CD4-positive, CD25-positive, alpha-beta regulatory T cell (primary cell): ENCODE measurements around the gene DAGLB. TPM values are rescaled to one million over a fixed set of nuclear protein-coding genes. Genes with fewer than 3 reads are reported as not detected.

Experiments
- ATAC-seq, 2 donors: fragments of 150-1000 bp; cut with Tn5 transposase; one replicate each; pipeline ENCODE4 v1.10.0; 2021; ENCODE audit warnings: low read depth in 2 of 2, moderate number of reproducible peaks in 2 of 2, moderate library complexity in 1 of 2
- DNase-seq, 3 donors: peaks; one replicate each; pipeline versions ENCODE4 v3.0.0 to v3.0.0-alpha.2; 2012 to 2022; ENCODE audit warnings: mixed read lengths in 1 of 3
- H3K27ac ChIP-seq: one replicate; pipeline ENCODE4 v1.7.0; 2013; ENCODE audit warnings: mild to moderate bottlenecking, low read length; ENCODE audit not compliant: insufficient read depth, poor library complexity, severe bottlenecking
- H3K27me3 ChIP-seq: one replicate; pipeline ENCODE4 v1.7.0; 2013; ENCODE audit warnings: low read length; ENCODE audit not compliant: control insufficient read depth, insufficient read depth
- H3K36me3 ChIP-seq: one replicate; pipeline ENCODE4 v1.7.0; 2013; ENCODE audit warnings: mild to moderate bottlenecking, low read length, moderate library complexity; ENCODE audit not compliant: control insufficient read depth, insufficient read depth
- H3K4me1 ChIP-seq: 2 replicates; pipeline ENCODE4 v1.7.0; 2013; ENCODE audit warnings: mild to moderate bottlenecking, low read length; ENCODE audit not compliant: insufficient read depth, control insufficient read depth, poor library complexity, severe bottlenecking
- H3K4me3 ChIP-seq: one replicate; pipeline ENCODE4 v1.7.0; 2013; ENCODE audit warnings: low read depth, mild to moderate bottlenecking, low read length, moderate library complexity
- H3K9me3 ChIP-seq, 2 experiments: 1 replicate in 1 of 2; 2 replicates in 1 of 2; pipeline ENCODE4 v1.7.0; 2013; ENCODE audit warnings: low read length in 2 of 2, mild to moderate bottlenecking in 1 of 2, moderate library complexity in 1 of 2; ENCODE audit not compliant: control insufficient read depth in 2 of 2
- H3K27ac Mint-ChIP-seq, 3 donors: one replicate each; pipeline ENCODE4 v1.8.0; 2020 to 2022; ENCODE audit warnings: mild to moderate bottlenecking in 3 of 3, mixed read lengths in 3 of 3, moderate library complexity in 2 of 3
- H3K27me3 Mint-ChIP-seq: one replicate; pipeline ENCODE4 v1.8.0; 2022; ENCODE audit warnings: mild to moderate bottlenecking, mixed read lengths
- H3K36me3 Mint-ChIP-seq: one replicate; pipeline ENCODE4 v1.8.0; 2020; ENCODE audit warnings: mixed read lengths
- H3K4me1 Mint-ChIP-seq, 4 donors: one replicate each; pipeline ENCODE4 v1.8.0; 2020 to 2022; ENCODE audit warnings: mixed read lengths in 4 of 4, mild to moderate bottlenecking in 1 of 4
- H3K4me3 Mint-ChIP-seq, 4 donors: one replicate each; pipeline ENCODE4 v1.8.0; 2020 to 2022; ENCODE audit warnings: mild to moderate bottlenecking in 4 of 4, mixed read lengths in 4 of 4, moderate library complexity in 3 of 4
- H3K9me3 Mint-ChIP-seq, 7 donors: one replicate each; pipeline ENCODE4 v1.8.0; 2020 to 2022; ENCODE audit warnings: mixed read lengths in 7 of 7, mild to moderate bottlenecking in 3 of 7, moderate library complexity in 2 of 7
- polyA plus RNA-seq, 4 donors: library from polyadenylated mRNA; unstranded; fragments of 300-500 nt; fragmentation: Illumina TruSeq; gene quantifications; one replicate each; pipeline ENCODE4 v1.2.3, GENCODE V29; 2021
- total RNA-seq: library from RNA; stranded (reverse); gene quantifications from one replicate; pipeline ENCODE4 v1.2.3, GENCODE V29; 2022

DAGLB gene
- total and polyA plus RNA-seq, 5 donors from 2014 or later: 5.9 to 33.2 (median 12.0) TPM

- H3K27me3 Mint-ChIP-seq: no peaks in the 10 kb centered on the region
- Histone ChIP-seq H3K4me3 (no peak overlapping the region), H3K4me1 (no peaks in the 10 kb centered on the region), H3K36me3 (peaks cover 49% of the 10 kb centered on the region), H3K27ac (no peak overlapping the region), H3K9me3 (no peaks in the 10 kb centered on the region), H3K27me3 (no peaks in the 10 kb centered on the region)
- ATAC-seq (no peak), DNase-seq (no peak)
- H3K9me3 Mint-ChIP-seq: no peaks in the 10 kb centered on the region
- no peak overlapping the region for H3K4me3 Mint-ChIP-seq
- no peak overlapping the region for H3K27ac Mint-ChIP-seq
- H3K4me1 Mint-ChIP-seq: no peaks in the 10 kb centered on the region
- peaks cover 39% of the 10 kb centered on the region for H3K36me3 Mint-ChIP-seq
Measured at GRCh38 chr7:6413637-6414036, 34.1 kb downstream of the DAGLB start.

DNA sequence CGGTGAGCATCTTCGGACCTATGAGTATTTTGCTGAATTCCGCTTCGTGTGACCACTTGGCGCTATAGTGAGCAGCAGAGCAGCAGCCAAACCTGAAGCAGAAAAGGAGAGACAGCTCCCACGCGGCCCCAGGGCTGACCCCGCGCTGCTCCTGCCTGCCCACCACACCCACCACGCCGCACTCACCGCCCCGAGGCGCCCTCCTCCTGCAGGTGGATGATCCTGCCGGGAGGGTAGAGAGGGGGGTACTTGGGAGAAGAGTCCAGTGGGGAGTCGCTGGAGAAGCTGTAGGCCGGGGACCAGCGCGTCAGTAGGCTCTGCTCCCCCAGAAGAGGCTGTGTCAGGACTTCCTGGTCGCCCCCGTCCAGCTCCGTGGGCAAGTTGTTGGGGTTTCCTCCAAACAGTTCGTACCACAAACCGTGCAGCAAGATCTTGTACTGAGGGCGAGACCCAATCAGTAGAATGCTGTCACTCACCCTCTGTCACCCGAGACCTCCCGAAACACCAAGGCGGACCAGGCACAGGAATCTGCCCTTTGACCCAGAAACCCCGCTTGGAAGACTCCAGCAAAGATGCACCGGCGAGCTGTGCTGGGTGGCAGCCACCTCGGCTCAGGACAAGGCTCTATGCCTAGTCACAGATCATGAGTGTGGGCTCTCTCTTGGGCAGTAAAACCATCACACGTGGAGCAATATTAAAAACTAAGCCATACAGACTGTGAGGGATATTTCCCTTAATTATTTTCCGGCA is 37.6 kb downstream of the DAGLB start:
- Mint-ChIP-seq H3K27me3 (no peaks in the 10 kb centered on the region), H3K9me3 (no peaks in the 10 kb centered on the region), H3K4me3 (no peak overlapping the region), H3K36me3 (peaks cover 42% of the 10 kb centered on the region), H3K27ac (no peak overlapping the region), H3K4me1 (peaks cover 0 to 2% (median 0%) of the 10 kb centered on the region in 4 donors)
- Histone ChIP-seq H3K4me1 (no peaks in the 10 kb centered on the region), H3K9me3 (no peaks in the 10 kb centered on the region), H3K4me3 (no peak overlapping the region), H3K36me3 (peaks cover 61% of the 10 kb centered on the region), H3K27me3 (no peaks in the 10 kb centered on the region), H3K27ac (no peak overlapping the region)
- no peak for DNase-seq
- no peak for ATAC-seq

GRCh38 chr7:6409091-6409490 is 38.7 kb downstream of the DAGLB start:
- no peaks in the 10 kb centered on the region for H3K9me3 Mint-ChIP-seq
- H3K4me1 ChIP-seq: no peaks in the 10 kb centered on the region
- H3K9me3 ChIP-seq: no peaks in the 10 kb centered on the region
- DNase-seq: no peak
- peaks cover 57% of the 10 kb centered on the region for H3K36me3 ChIP-seq
- peaks cover 40% of the 10 kb centered on the region for H3K36me3 Mint-ChIP-seq
- no peak overlapping the region for H3K4me3 Mint-ChIP-seq
- no peaks in the 10 kb centered on the region for H3K27me3 ChIP-seq
- no peak overlapping the region for H3K27ac ChIP-seq
- peaks cover 0 to 2% (median 0%) of the 10 kb centered on the region in 4 donors for H3K4me1 Mint-ChIP-seq
- no peak for ATAC-seq
- peak overlapping the region in 1 of 3 donors; percentile 20 for H3K27ac Mint-ChIP-seq
- H3K4me3 ChIP-seq: no peak overlapping the region
- H3K27me3 Mint-ChIP-seq: no peaks in the 10 kb centered on the region

GRCh38 chr7:6407434-6407833 is 40.3 kb downstream of the DAGLB start:
- Mint-ChIP-seq H3K27me3 (no peaks in the 10 kb centered on the region), H3K9me3 (no peaks in the 10 kb centered on the region), H3K4me1 (peaks cover 0 to 7% (median 3%) of the 10 kb centered on the region in 4 donors), H3K4me3 (no peak overlapping the region), H3K36me3 (peaks cover 46% of the 10 kb centered on the region), H3K27ac (peak overlapping the region in 1 of 3 donors; percentile 69)
- Histone ChIP-seq H3K36me3 (peaks cover 69% of the 10 kb centered on the region), H3K27me3 (no peaks in the 10 kb centered on the region), H3K4me1 (no peaks in the 10 kb centered on the region), H3K27ac (no peak overlapping the region), H3K4me3 (no peak overlapping the region), H3K9me3 (no peaks in the 10 kb centered on the region)
- ATAC-seq: no peak
- DNase-seq: no peak

GRCh38 chr7:6406121-6406520 is 41.6 kb downstream of the DAGLB start:
- Histone ChIP-seq H3K27ac (no peak overlapping the region), H3K27me3 (no peaks in the 10 kb centered on the region), H3K9me3 (no peaks in the 10 kb centered on the region), H3K36me3 (peaks cover 73% of the 10 kb centered on the region), H3K4me3 (no peak overlapping the region), H3K4me1 (no peaks in the 10 kb centered on the region)
- ATAC-seq: no peak
- Mint-ChIP-seq H3K27ac (peak overlapping the region in 1 of 3 donors; percentile 29), H3K9me3 (no peaks in the 10 kb centered on the region), H3K27me3 (no peaks in the 10 kb centered on the region), H3K4me3 (no peak overlapping the region), H3K4me1 (peaks cover 0 to 7% (median 3%) of the 10 kb centered on the region in 4 donors), H3K36me3 (peaks cover 46% of the 10 kb centered on the region)
- DNase-seq: no peak

- Histone ChIP-seq H3K4me3 (no peak overlapping the region), H3K27ac (no peak overlapping the region), H3K4me1 (no peaks in the 10 kb centered on the region), H3K9me3 (no peaks in the 10 kb centered on the region), H3K27me3 (no peaks in the 10 kb centered on the region), H3K36me3 (peaks cover 64% of the 10 kb centered on the region)
- H3K4me1 Mint-ChIP-seq: peaks cover 0 to 10% (median 7%) of the 10 kb centered on the region in 4 donors
- DNase-seq (no peak), ATAC-seq (no peak)
- peaks cover 39% of the 10 kb centered on the region for H3K36me3 Mint-ChIP-seq
- H3K4me3 Mint-ChIP-seq: no peak overlapping the region
- no peaks in the 10 kb centered on the region for H3K27me3 Mint-ChIP-seq
- peak overlapping the region in 2 of 3 donors; percentile 38 to 44 for H3K27ac Mint-ChIP-seq
- no peaks in the 10 kb centered on the region for H3K9me3 Mint-ChIP-seq
Measured at GRCh38 chr7:6403907-6404306, 43.8 kb downstream of the DAGLB start.

GRCh38 chr7:6402741-6403140 is 45.0 kb downstream of the DAGLB start:
- H3K4me3 Mint-ChIP-seq: no peak overlapping the region
- ATAC-seq (no peak), DNase-seq (no peak)
- no peaks in the 10 kb centered on the region for H3K9me3 ChIP-seq
- H3K4me3 ChIP-seq: no peak overlapping the region
- H3K9me3 Mint-ChIP-seq: no peaks in the 10 kb centered on the region
- H3K27me3 Mint-ChIP-seq: no peaks in the 10 kb centered on the region
- peaks cover 67% of the 10 kb centered on the region for H3K36me3 ChIP-seq
- no peaks in the 10 kb centered on the region for H3K27me3 ChIP-seq
- H3K27ac Mint-ChIP-seq: peak overlapping the region in 1 of 3 donors; percentile 66
- H3K27ac ChIP-seq: no peak overlapping the region
- peaks cover 7 to 15% (median 15%) of the 10 kb centered on the region in 4 donors for H3K4me1 Mint-ChIP-seq
- peaks cover 34% of the 10 kb centered on the region for H3K36me3 Mint-ChIP-seq
- H3K4me1 ChIP-seq: no peaks in the 10 kb centered on the region

- Mint-ChIP-seq H3K27ac (no peak overlapping the region), H3K36me3 (peaks cover 29% of the 10 kb centered on the region), H3K9me3 (no peaks in the 10 kb centered on the region), H3K27me3 (no peaks in the 10 kb centered on the region), H3K4me1 (peaks cover 7 to 18% (median 15%) of the 10 kb centered on the region in 4 donors), H3K4me3 (no peak overlapping the region)
- H3K9me3 ChIP-seq: no peaks in the 10 kb centered on the region
- no peaks in the 10 kb centered on the region for H3K27me3 ChIP-seq
- H3K27ac ChIP-seq: no peak overlapping the region
- H3K4me3 ChIP-seq: no peak overlapping the region
- ATAC-seq (no peak), DNase-seq (no peak)
- H3K36me3 ChIP-seq: peaks cover 61% of the 10 kb centered on the region
- no peaks in the 10 kb centered on the region for H3K4me1 ChIP-seq
Measured at GRCh38 chr7:6402041-6402440, 45.7 kb downstream of the DAGLB start.
